ENCODE measurements around the gene PEX13.

GRCh38 chr2:60989259-60989658 lies 28.3 kb upstream of the PEX13 start:
- no peak for TF ChIP-seq CTCF (IDR thresholded peaks at IDR 0.05; ENCODE audit: low read depth, low read length, missing input control)
- TF ChIP-seq SP1 (IDR thresholded peaks at IDR 0.05), result no peak
- no peak for TF ChIP-seq RAD21 (IDR thresholded peaks at IDR 0.05)
- no peak for TF ChIP-seq JUND (IDR thresholded peaks at IDR 0.05)
- no peak for TF ChIP-seq REST (IDR thresholded peaks at IDR 0.05)
- no peak for TF ChIP-seq MAX (IDR thresholded peaks at IDR 0.05)
- no peak for TF ChIP-seq GABPA (IDR thresholded peaks at IDR 0.05 in 1 of 2, conservative IDR thresholded peaks at IDR 0.05 in 1 of 2)
- TF ChIP-seq ZBTB33 (IDR thresholded peaks at IDR 0.05), result no peak
- TF ChIP-seq TAF1 (conservative IDR thresholded peaks at IDR 0.05), result no peak
- TF ChIP-seq ATF3 (IDR thresholded peaks at IDR 0.05), result no peak
- TF ChIP-seq YY1 (IDR thresholded peaks at IDR 0.05), result no peak
- TF ChIP-seq FOXA2 (IDR thresholded peaks at IDR 0.05), result no peak
- TF ChIP-seq RXRA (IDR thresholded peaks at IDR 0.05), result no peak
